Stimulated activated CD4-positive, alpha-beta T cell treated with anti-CD3 and anti-CD28 coated beads, Interleukin-4, amount 100 ng/mL, for 4 hours (primary cell): ENCODE results near the gene TMEM273.
A peak's percentile ranks its signal among the peaks of the same experiment; 100 is the strongest.
"Not testable (repeated sequence)": the region's sequence is repeated elsewhere in the genome, so short reads cannot be mapped to it uniquely, and the experiment has no call there.

Source experiments
- DNase-seq, 2 experiments: peaks; one replicate each; pipeline ENCODE4 v3.0.0-alpha.2; 2020

Gene TMEM273

DNA sequence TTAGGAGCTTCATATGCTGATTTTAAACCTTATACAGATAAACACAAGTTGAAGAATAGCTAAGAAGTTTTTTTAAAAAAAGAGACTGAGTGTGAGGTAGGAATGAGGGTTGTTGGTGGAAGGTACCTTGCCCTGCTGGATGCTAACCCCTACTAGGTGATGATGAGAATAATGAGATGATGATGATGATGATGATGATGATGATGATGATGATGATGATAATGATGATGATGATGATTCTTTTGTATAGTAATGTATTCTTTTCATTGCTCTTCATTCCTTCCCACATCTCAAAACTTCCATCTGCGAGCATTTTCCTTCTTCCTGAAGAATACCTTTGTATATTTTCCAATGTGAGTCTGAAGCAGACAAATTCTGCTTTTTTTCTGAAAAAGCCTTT is 14.1 kb upstream of the TMEM273 start:
- DNase-seq, result no peak

DNA sequence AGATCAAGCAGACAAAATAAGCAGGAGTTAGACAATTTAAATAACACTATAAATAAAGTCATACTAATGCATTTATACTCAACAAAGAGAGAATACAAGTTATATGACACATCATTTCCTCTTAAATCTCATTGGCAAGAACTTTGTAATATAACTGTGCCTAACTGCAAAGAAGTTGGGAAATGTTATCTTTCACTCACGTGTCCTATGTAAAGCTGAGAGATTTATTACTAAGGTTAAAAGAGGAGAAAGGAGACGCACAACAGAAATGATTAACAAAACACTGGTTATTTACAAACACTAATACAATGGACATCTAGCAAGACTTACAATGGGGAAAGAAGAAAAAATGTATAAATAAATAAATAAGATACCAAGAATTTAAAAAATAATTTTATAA is 12.7 kb upstream of the TMEM273 start:
- no peak for DNase-seq

DNA sequence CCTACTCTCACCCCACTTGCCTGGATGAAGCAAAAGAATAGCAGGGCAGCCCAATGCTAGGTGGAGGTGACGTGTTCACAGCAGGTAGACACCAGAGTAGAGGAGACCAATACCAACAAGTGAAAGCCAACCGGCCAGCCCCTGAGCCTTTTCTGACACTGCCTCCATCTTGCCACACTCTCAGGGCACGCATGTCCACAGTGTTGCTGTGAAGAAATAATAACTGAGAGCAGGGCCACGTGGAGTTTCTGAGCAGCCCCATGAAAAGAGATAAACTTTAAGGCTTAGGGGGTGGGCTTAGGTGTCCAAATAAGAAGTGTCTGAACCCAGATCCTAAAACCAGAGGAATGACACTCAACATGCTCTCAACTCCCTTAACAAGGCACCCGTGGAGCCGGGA is 9.0 kb upstream of the TMEM273 start:
- no peak for DNase-seq

- not testable (repeated sequence) for DNase-seq
Measured at GRCh38 chr10:49195864-49196263, 7.7 kb upstream of the TMEM273 start.

GRCh38 chr10:49194212-49194920 is 6.2 kb upstream of the TMEM273 start:
- DNase-seq, result no peak

GRCh38 chr10:49191349-49191748 is 3.2 kb upstream of the TMEM273 start:
- DNase-seq, result no peak

DNA sequence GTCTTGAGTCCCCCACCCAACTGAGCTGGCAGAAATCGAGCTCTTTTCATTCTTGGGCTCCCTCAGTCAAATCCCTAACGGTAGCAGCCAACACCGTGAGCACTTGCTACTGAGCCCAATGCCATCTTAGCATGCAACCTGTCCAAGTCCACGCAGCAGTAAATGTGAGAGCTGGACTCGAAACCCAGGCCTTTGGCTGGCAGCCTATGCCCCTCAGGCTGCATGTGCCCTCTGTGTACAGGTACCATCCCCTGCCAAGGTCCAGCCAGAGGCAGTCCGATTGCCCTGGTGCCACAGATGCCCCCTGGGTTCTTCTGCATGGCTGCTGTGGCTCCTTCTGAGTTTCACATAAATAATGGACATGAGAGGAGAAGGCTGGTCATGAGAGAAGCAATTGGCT is 1.2 kb upstream of the TMEM273 start:
- no peak for DNase-seq

DNA sequence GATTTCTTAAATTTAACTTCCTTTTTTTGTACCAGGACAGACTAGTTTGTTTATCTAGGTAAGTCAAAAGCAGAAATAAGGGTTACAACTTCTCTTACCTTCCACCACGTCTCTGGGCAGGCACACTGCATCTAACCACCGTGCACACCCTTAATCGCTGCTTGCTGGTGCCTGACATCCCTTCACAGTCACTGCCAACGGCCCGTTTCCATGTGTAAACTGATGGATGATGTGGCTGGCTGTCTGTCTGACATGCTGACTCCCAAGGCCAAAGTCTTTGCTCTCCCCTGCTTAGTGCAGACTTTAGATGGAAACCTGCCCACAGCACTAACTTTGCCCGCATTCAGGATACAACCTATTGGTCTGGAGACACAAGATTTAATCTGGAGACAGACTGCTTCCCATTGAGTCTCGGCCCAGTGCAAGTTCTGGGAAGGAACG is 1.1 kb downstream of the TMEM273 start:
- DNase-seq, result no peak

DNA sequence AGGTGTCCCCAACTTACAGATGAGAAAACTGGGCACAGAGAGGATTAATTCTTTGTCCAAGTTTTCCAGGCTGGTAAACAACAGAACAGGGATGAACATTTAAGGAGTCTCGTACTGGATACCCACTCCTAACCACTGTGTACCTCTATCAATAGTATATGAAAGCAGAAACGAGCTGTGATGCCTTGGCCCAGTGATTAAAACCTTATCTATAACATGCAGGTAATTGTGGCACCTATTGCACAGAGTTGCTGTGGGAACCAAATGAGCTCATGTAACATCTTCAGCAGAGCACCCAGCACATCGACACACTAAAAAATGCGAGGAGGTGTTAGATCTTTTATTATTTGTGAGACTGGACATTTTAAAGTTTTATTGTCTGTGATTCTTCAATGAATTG is 1.6 kb downstream of the TMEM273 start:
- DNase-seq, result no peak

DNA sequence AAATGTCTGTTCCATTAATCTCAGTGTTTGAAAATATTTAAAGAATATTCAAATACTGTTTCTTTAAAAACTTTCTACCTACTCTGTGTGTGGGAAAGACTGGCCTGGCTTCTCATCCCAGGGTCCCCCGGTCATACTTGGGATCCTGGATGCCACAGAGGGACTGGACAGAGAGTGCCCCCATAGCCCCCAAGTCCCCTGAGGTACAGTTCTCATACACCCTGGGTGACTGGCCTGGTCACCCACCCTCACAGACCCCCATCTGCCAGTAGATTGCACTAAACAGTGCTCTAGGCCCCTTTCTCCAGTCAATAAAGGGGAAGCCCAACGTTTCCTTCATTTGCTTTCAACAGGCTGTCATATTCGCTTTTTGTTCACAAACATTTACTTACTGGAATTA is 3.0 kb downstream of the TMEM273 start:
- no peak for DNase-seq

- no peak for DNase-seq
Measured at GRCh38 chr10:49184642-49185111, 3.5 kb downstream of the TMEM273 start.

GRCh38 chr10:49183596-49184542 is 4.3 kb downstream of the TMEM273 start:
- DNase-seq, result no peak

GRCh38 chr10:49182776-49183175 is 5.4 kb downstream of the TMEM273 start:
- DNase-seq, result no peak

GRCh38 chr10:49180444-49180860 is 7.7 kb downstream of the TMEM273 start:
- DNase-seq, result no peak

GRCh38 chr10:49179699-49180443 is 8.3 kb downstream of the TMEM273 start:
- DNase-seq, result no peak

GRCh38 chr10:49178489-49179471 is 9.4 kb downstream of the TMEM273 start:
- DNase-seq, result no peak

- peak in 1 of 2 experiments; percentile 36 for DNase-seq
Measured at GRCh38 chr10:49177391-49178355, 10.5 kb downstream of the TMEM273 start.

DNA sequence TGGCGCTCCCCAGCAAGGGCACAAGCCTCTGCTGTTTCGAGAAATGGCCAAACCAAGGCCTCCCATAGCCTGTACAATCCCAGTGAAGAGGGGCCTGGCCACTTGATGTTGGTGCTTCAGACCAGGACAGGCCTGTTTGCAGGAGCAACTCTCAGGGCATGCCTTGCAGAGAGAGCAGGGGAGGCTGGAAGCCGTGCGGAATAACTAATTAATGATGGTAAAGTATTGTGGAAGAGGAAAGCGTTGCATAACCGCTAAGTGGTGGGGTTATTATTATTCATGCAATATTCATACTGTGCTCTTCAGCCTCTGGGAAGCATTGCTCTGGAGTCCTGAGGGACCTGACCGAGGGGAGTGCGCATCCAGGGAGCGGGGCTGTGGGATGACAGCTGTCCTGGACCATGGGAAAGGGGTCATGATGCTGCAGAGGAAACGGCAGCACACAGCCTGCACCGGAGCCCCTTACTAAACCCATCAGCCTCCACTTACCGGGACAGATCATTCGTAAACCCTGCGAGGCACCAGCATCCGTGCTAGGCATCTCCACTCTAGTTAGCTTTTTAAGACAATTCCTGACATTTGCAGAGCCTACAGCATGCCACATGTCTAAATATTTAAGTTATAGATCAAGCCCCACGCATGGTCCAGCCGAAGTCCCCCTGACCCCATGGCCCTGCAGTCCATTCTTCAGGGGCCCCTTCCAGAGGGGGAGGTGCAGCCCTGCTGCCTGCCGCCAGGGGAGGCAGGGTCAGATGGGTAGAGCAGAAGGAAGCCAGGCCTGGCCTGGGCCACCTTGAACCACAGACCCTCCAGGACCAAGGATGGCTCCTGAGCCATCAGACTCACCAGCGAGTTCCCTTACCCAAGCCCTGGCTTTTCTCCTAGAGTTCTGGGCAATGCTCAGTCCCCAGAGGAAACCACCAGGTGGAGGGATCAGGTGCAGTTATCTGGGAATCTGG is 11.6 kb downstream of the TMEM273 start:
- DNase-seq, result no peak

GRCh38 chr10:49175587-49176309 is 12.4 kb downstream of the TMEM273 start:
- DNase-seq, result no peak
